Fibroblast of lung (primary cell): ENCODE results near the gene GH2. TPM values are rescaled to one million over a fixed set of nuclear protein-coding genes. Genes with fewer than 3 reads are reported as not detected.

Experiments used
- DNase-seq, 2 donors: peaks; one replicate each; pipeline versions ENCODE4 v3.0.0 to v3.0.0-alpha.2; 2010; ENCODE audit warnings: low read depth in 2 of 2
- H2AFZ ChIP-seq: 2 replicates; pipeline ENCODE4 v1.5.1; 2012; ENCODE audit warnings: low read length, control low read depth, inconsistent platforms
- H3K27ac ChIP-seq: 2 replicates; pipeline ENCODE4 v1.5.1; 2011; ENCODE audit warnings: low read length, control low read depth; ENCODE audit not compliant: insufficient read depth
- H3K27me3 ChIP-seq: 2 replicates; pipeline ENCODE4 v1.5.1; 2011; ENCODE audit warnings: mild to moderate bottlenecking, low read length; ENCODE audit not compliant: control insufficient read depth, insufficient read depth
- H3K36me3 ChIP-seq: 2 replicates; pipeline ENCODE4 v1.5.1; 2011; ENCODE audit warnings: low read length; ENCODE audit not compliant: control insufficient read depth, insufficient read depth
- H3K4me1 ChIP-seq: 2 replicates; pipeline ENCODE4 v1.5.1; 2011; ENCODE audit warnings: low read length; ENCODE audit not compliant: control insufficient read depth, insufficient read depth; ENCODE audit errors: extremely low read depth
- H3K4me2 ChIP-seq: 2 replicates; pipeline ENCODE4 v1.5.1; 2011; ENCODE audit warnings: low read length, control low read depth; ENCODE audit not compliant: insufficient read depth; ENCODE audit errors: extremely low read depth
- H3K4me3 ChIP-seq, 4 experiments: fragments of 200-600 bp in 1 of 4; sonication (generic) in 1 of 4; replicated peaks in 1 of 4; 2 replicates each; pipeline ENCODE4 v1.5.1; 2011 to 2016; ENCODE audit warnings: low read length in 4 of 4, low read depth in 3 of 4, mild to moderate bottlenecking in 3 of 4, control low read depth in 2 of 4, inconsistent platforms in 1 of 4, mixed read lengths in 1 of 4; ENCODE audit not compliant: insufficient read depth in 1 of 4; ENCODE audit errors: control extremely low read depth in 1 of 4
- H3K79me2 ChIP-seq: 2 replicates; pipeline ENCODE4 v1.5.1; 2012; ENCODE audit warnings: mild to moderate bottlenecking, low read length, inconsistent platforms; ENCODE audit not compliant: control insufficient read depth, insufficient read depth
- H3K9ac ChIP-seq: 2 replicates; pipeline ENCODE4 v1.5.1; 2011; ENCODE audit warnings: mild to moderate bottlenecking, low read length, control low read depth; ENCODE audit not compliant: insufficient read depth
- H3K9me3 ChIP-seq: 2 replicates; pipeline ENCODE4 v1.5.1; 2012; ENCODE audit warnings: low read depth, low read length; ENCODE audit not compliant: control insufficient read depth, insufficient read depth
- H4K20me1 ChIP-seq: 2 replicates; pipeline ENCODE4 v1.5.1; 2011; ENCODE audit warnings: low read length; ENCODE audit not compliant: control insufficient read depth, insufficient read depth; ENCODE audit errors: extremely low read depth
- CTCF ChIP-seq, 2 donors: IDR thresholded peaks in 1 of 2; conservative IDR thresholded peaks in 1 of 2; 1 replicate in 1 of 2; 2 replicates in 1 of 2; pipeline ENCODE4 v1.5.1; 2011 to 2012; ENCODE audit warnings: low read length in 2 of 2, control low read depth in 1 of 2, inconsistent platforms in 1 of 2, low read depth in 1 of 2, mild to moderate bottlenecking in 1 of 2
- EZH2 ChIP-seq: IDR thresholded peaks from 2 replicates; pipeline ENCODE4 v1.5.1; 2012; ENCODE audit warnings: low read length, control low read depth, mild to moderate bottlenecking; ENCODE audit errors: missing control alignments
- polyA plus RNA-seq, 2 donors: library from polyadenylated mRNA; depleted of rRNA in 1 of 2; stranded (reverse) in 1 of 2; unstranded in 1 of 2; fragments of >200 nt; gene quantifications; 2 replicates each; pipeline ENCODE4 v1.2.1, GENCODE V29; 2011 to 2012; ENCODE audit warnings: missing spikeins in 1 of 2
- total RNA-seq: library from RNA; depleted of rRNA; stranded (reverse); fragments of >200 nt; gene quantifications from 2 replicates; pipeline ENCODE4 v1.2.1, GENCODE V29; 2014

Gene GH2
- total and polyA plus RNA-seq, 2 donors (not counting 1 experiment from before 2014, with no cell fraction given): not detected

- Histone ChIP-seq H3K36me3 (no peaks in the 10 kb centered on the region), H2AFZ (no peak overlapping the region), H3K4me1 (no peaks in the 10 kb centered on the region), H3K4me2 (no peak overlapping the region), H3K27me3 (peaks cover 3% of the 10 kb centered on the region), H3K9me3 (no peaks in the 10 kb centered on the region), H3K4me3 (no peak overlapping the region), H3K27ac (no peak overlapping the region), H3K9ac (no peak overlapping the region), H4K20me1 (no peaks in the 10 kb centered on the region), H3K79me2 (no peaks in the 10 kb centered on the region)
- TF ChIP-seq EZH2: no peak
- TF ChIP-seq CTCF (conservative IDR thresholded peaks at IDR 0.05 in 1 of 2, IDR thresholded peaks at IDR 0.05 in 1 of 2; ENCODE audit: low read depth in 1 of 2, low read length in 2 of 2): no peak
- DNase-seq: no peak
Measured at GRCh38 chr17:63914471-63914870, 32.7 kb upstream of the GH2 start.

GRCh38 chr17:63911657-63912100 is 29.9 kb upstream of the GH2 start:
- H3K79me2 ChIP-seq: no peaks in the 10 kb centered on the region
- H3K9ac ChIP-seq: no peak overlapping the region
- peaks cover 3% of the 10 kb centered on the region for H3K27me3 ChIP-seq
- H3K9me3 ChIP-seq: no peaks in the 10 kb centered on the region
- H2AFZ ChIP-seq: no peak overlapping the region
- H3K4me1 ChIP-seq: no peaks in the 10 kb centered on the region
- H3K27ac ChIP-seq: no peak overlapping the region
- no peaks in the 10 kb centered on the region for H3K36me3 ChIP-seq
- peak; percentile 57 to 72 for TF ChIP-seq CTCF (conservative IDR thresholded peaks at IDR 0.05 in 1 of 2, IDR thresholded peaks at IDR 0.05 in 1 of 2; ENCODE audit: low read depth in 1 of 2, low read length in 2 of 2)
- no peak for TF ChIP-seq EZH2
- H3K4me2 ChIP-seq: no peak overlapping the region
- no peak overlapping the region for H3K4me3 ChIP-seq
- H4K20me1 ChIP-seq: no peaks in the 10 kb centered on the region
- DNase-seq: peak; percentile 4 to 5

GRCh38 chr17:63911041-63911635 is 29.4 kb upstream of the GH2 start, which contains the start of gene CSHL1:
TSS of gene CSHL1 (minus strand) at chr17:63911258. CDS start at chr17:63911196, 62 bp downstream.
- no peaks in the 10 kb centered on the region for H3K4me1 ChIP-seq
- H3K36me3 ChIP-seq: no peaks in the 10 kb centered on the region
- H3K4me2 ChIP-seq: no peak within 1 kb of the TSS
- no peak within 1 kb of the TSS for H3K4me3 ChIP-seq
- no peak for TF ChIP-seq EZH2
- no peak for TF ChIP-seq CTCF (conservative IDR thresholded peaks at IDR 0.05 in 1 of 2, IDR thresholded peaks at IDR 0.05 in 1 of 2; ENCODE audit: low read depth in 1 of 2, low read length in 2 of 2)
- H3K9me3 ChIP-seq: no peaks in the 10 kb centered on the region
- H4K20me1 ChIP-seq: no peaks in the 10 kb centered on the region
- DNase-seq: no peak
- no peak within 1 kb of the TSS for H2AFZ ChIP-seq
- no peak within 1 kb of the TSS for H3K9ac ChIP-seq
- no peaks in the 10 kb centered on the region for H3K79me2 ChIP-seq
- H3K27ac ChIP-seq: no peak within 1 kb of the TSS
- peaks cover 3% of the 10 kb centered on the region for H3K27me3 ChIP-seq
